ENCODE data around the gene NTF3.

The NTF3 gene

GRCh38 chr12:5466521-5466960 lies 34.6 kb downstream of the NTF3 start:
- H3K4me3 ChIP-seq (replicated peaks in 1 of 2; ENCODE audit: low read depth in 2 of 2, low read length in 2 of 2) = no peak overlapping the region
- TF ChIP-seq CTCF (IDR thresholded peaks at IDR 0.05; ENCODE audit: low read depth, low read length) = no peak
- DNase-seq (ENCODE audit: low read depth in 2 of 2) = no peak

- DNase-seq (ENCODE audit: low read depth in 2 of 2) = no peak
- TF ChIP-seq CTCF (IDR thresholded peaks at IDR 0.05; ENCODE audit: low read depth, low read length) = no peak
- H3K4me3 ChIP-seq (replicated peaks in 1 of 2; ENCODE audit: low read depth in 2 of 2, low read length in 2 of 2) = no peak overlapping the region
Measured at GRCh38 chr12:5467931-5468330, 36.0 kb downstream of the NTF3 start.

- H3K4me3 ChIP-seq (replicated peaks in 1 of 2; ENCODE audit: low read depth in 2 of 2, low read length in 2 of 2) = no peak overlapping the region
- no peak for DNase-seq (ENCODE audit: low read depth in 2 of 2)
- no peak for TF ChIP-seq CTCF (IDR thresholded peaks at IDR 0.05; ENCODE audit: low read depth, low read length)
Measured at GRCh38 chr12:5470221-5470620, 38.3 kb downstream of the NTF3 start.

GRCh38 chr12:5470703-5471102 lies 38.8 kb downstream of the NTF3 start:
- H3K4me3 ChIP-seq (replicated peaks in 1 of 2; ENCODE audit: low read depth in 2 of 2, low read length in 2 of 2) = no peak overlapping the region
- no peak for TF ChIP-seq CTCF (IDR thresholded peaks at IDR 0.05; ENCODE audit: low read depth, low read length)
- no peak for DNase-seq (ENCODE audit: low read depth in 2 of 2)

GRCh38 chr12:5473076-5473782 lies 41.3 kb downstream of the NTF3 start:
- DNase-seq (ENCODE audit: low read depth in 2 of 2) = peak in 1 of 2 donors; percentile 22
- no peak for TF ChIP-seq CTCF (IDR thresholded peaks at IDR 0.05; ENCODE audit: low read depth, low read length)
- no peak overlapping the region for H3K4me3 ChIP-seq (replicated peaks in 1 of 2; ENCODE audit: low read depth in 2 of 2, low read length in 2 of 2)

- no peak for DNase-seq (ENCODE audit: low read depth in 2 of 2)
- no peak for TF ChIP-seq CTCF (IDR thresholded peaks at IDR 0.05; ENCODE audit: low read depth, low read length)
- H3K4me3 ChIP-seq (replicated peaks in 1 of 2; ENCODE audit: low read depth in 2 of 2, low read length in 2 of 2) = no peak overlapping the region
Measured at GRCh38 chr12:5473783-5474116, 41.8 kb downstream of the NTF3 start.

- no peak for DNase-seq (ENCODE audit: low read depth in 2 of 2)
- H3K4me3 ChIP-seq (replicated peaks in 1 of 2; ENCODE audit: low read depth in 2 of 2, low read length in 2 of 2) = no peak overlapping the region
- TF ChIP-seq CTCF (IDR thresholded peaks at IDR 0.05; ENCODE audit: low read depth, low read length) = no peak
Measured at GRCh38 chr12:5476356-5476755, 44.4 kb downstream of the NTF3 start.
